ENCODE measurements around the gene KLF6.

The KLF6 gene

GRCh38 chr10:3783682-3784432 lies 1.2 kb downstream of the KLF6 start:
- DNase-seq (ENCODE audit: low read depth) = no peak

GRCh38 chr10:3783316-3783681 lies 1.7 kb downstream of the KLF6 start:
- H3K4me3 ChIP-seq (ENCODE audit: low read depth, low read length) = peak overlapping the region; percentile 93
- no peak for TF ChIP-seq CTCF (IDR thresholded peaks at IDR 0.05; ENCODE audit: low read depth, low read length, missing control alignments)
- DNase-seq (ENCODE audit: low read depth) = no peak

More at GRCh38 chr10:3783682-3784432, 1.2 kb downstream of the KLF6 start:
- H3K4me3 ChIP-seq (ENCODE audit: low read depth, low read length) = peak overlapping the region; percentile 93
- TF ChIP-seq CTCF (IDR thresholded peaks at IDR 0.05; ENCODE audit: low read depth, low read length, missing control alignments) = no peak

- peak overlapping the region; percentile 93 for H3K4me3 ChIP-seq (ENCODE audit: low read depth, low read length)
- DNase-seq (ENCODE audit: low read depth) = no peak
- no peak for TF ChIP-seq CTCF (IDR thresholded peaks at IDR 0.05; ENCODE audit: low read depth, low read length, missing control alignments)
Measured at GRCh38 chr10:3782451-3783315, 2.3 kb downstream of the KLF6 start.

GRCh38 chr10:3782146-3782450 lies 2.9 kb downstream of the KLF6 start:
- no peak for DNase-seq (ENCODE audit: low read depth)
- no peak for TF ChIP-seq CTCF (IDR thresholded peaks at IDR 0.05; ENCODE audit: low read depth, low read length, missing control alignments)
- H3K4me3 ChIP-seq (ENCODE audit: low read depth, low read length) = peak overlapping the region; percentile 93

GRCh38 chr10:3781468-3782145 lies 3.4 kb downstream of the KLF6 start:
- no peak for DNase-seq (ENCODE audit: low read depth)
- peak overlapping the region; percentile 93 for H3K4me3 ChIP-seq (ENCODE audit: low read depth, low read length)
- TF ChIP-seq CTCF (IDR thresholded peaks at IDR 0.05; ENCODE audit: low read depth, low read length, missing control alignments) = peak; percentile 88

- TF ChIP-seq CTCF (IDR thresholded peaks at IDR 0.05; ENCODE audit: low read depth, low read length, missing control alignments) = no peak
- no peak for DNase-seq (ENCODE audit: low read depth)
- H3K4me3 ChIP-seq (ENCODE audit: low read depth, low read length) = peak overlapping the region; percentile 93
Measured at GRCh38 chr10:3780771-3781467, 4.1 kb downstream of the KLF6 start.

Data from GM12864 (cell line).